Embryonic facial prominence (tissue), 1 donor: ENCODE data around the gene ERAL1.
"Not testable (repeated sequence)": the region's sequence is repeated elsewhere in the genome, so short reads cannot be mapped to it uniquely, and the experiment has no call there.

Experiments
- DNase-seq: peaks from one replicate; pipeline ENCODE4 v3.0.0-alpha.2; 2016; ENCODE audit errors: extremely low spot score

ERAL1 gene

DNA sequence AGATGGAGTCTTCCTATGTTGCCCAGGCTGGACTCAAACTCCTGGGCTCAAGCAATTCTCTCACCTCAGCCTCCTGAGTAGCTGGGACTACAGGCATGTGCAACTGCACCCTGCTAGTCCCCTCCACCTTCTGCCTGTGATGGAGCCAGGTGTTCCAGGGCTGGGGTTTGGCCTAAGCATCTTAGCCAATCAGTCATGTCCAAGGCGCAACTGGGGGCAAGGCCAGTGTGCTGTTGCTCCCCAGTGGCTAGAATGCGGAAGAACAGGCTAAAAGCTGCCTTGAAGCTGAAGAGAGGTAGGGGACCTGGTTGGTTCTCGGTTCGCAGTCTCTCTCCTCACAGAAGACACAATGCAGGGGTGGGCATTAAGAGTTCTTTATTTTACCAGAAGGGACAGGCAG lies 24.2 kb downstream of the ERAL1 start:
- no peak for DNase-seq

- DNase-seq: no peak
Measured at GRCh38 chr17:28879886-28880571, 25.2 kb downstream of the ERAL1 start.

DNA sequence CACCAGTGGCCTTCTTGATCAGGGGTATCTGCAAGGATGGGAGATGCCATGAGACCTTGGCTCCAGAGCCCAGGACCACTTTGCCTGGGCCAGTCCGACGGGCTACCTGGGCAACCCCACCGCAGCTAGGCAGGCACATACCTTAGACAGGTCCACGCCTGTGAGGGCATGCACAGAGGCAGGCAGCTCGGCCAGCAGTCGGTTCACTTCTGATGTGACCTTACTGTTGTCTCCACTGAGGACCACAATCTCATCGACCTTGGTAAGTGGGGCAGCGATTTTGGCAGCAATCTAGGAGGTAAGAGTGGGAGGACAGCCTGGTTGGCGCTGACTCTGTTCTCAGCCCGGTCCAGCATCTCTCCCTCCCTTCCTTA lies 25.7 kb downstream of the ERAL1 start:
- no peak for DNase-seq

DNA sequence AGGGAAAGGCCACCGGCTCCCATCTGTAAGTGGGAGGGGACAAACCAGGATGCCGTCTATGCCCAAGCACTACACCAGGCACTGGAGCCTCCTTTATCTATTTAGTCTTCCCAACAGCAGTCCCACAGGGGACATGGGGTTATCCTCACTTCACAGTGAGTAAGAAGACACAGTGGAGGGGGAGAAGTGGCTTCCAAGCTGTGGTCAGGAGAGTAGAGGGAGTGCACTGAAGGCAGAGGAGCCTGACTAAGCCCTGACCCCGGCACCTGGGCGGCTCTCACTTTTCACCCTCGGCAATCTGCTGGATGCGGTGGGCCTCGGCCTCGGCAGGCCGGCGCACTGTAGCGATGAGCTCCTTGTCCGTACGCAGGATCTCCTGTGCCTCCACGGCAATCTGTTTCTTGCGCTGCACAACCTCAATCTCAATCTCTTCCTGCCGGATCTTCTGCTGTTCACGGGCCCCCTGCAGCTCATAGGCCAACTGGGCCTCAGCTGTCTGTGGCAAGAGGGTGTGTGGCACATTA lies 26.8 kb downstream of the ERAL1 start:
- DNase-seq: no peak

DNA sequence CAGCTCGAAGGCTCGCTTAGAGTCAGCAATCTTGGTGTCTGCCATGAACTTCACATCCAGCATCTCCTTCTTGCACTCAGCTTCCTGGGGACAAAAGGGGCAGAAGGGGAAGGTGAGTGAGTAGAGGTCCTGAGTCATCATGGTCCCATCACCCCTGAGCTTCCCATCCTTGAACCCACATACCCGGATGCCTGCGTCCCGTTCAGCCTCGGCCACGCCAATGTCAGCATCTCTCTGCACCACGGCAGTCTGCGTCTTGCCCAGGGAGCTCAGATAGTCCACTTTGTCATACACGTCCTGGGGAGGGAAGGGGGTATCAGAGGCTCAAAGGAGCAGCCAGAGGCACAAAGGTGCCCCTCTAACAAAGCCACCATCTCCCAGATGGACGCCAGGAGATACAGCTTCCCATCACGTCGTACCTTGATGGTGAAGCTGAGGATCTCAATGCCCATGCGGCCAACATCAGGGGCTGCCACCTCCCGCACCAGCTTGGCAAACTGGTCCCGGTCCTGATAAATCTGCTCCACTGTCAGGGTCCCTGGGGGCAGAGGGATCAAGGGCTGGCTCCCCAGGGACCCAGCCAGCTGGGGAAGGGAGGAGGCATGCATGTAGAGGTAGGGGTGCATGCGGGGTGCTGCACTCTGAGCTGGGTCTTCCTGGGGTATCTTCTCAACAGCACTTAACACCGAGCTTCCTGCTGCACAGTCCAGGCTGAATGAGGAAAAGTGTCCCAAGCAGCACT lies 27.5 kb downstream of the ERAL1 start:
- no peak for DNase-seq

GRCh38 chr17:28883967-28884702 lies 29.3 kb downstream of the ERAL1 start:
- DNase-seq: no peak

DNA sequence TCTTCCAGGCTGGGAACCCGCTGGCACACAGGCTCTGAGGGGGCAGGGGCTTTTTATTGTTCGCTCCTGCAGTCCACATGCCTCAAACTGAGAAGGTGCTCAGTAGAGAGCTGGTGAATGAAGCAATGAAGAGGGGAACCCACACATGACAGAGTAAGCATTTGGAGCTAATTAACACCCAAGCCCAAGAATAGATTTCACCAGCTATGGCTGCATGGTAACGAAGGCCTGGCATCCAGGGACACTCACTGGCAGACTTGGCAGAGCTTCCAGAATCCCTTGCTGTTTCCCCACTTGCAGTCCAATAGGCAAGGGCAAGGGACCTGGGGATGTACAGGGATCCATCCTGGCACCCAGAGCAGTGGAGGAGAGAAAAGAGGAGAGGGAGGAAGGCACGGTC lies 30.5 kb downstream of the ERAL1 start:
- no peak for DNase-seq

- DNase-seq: no peak
Measured at GRCh38 chr17:28885951-28886350, 31.1 kb downstream of the ERAL1 start.

DNA sequence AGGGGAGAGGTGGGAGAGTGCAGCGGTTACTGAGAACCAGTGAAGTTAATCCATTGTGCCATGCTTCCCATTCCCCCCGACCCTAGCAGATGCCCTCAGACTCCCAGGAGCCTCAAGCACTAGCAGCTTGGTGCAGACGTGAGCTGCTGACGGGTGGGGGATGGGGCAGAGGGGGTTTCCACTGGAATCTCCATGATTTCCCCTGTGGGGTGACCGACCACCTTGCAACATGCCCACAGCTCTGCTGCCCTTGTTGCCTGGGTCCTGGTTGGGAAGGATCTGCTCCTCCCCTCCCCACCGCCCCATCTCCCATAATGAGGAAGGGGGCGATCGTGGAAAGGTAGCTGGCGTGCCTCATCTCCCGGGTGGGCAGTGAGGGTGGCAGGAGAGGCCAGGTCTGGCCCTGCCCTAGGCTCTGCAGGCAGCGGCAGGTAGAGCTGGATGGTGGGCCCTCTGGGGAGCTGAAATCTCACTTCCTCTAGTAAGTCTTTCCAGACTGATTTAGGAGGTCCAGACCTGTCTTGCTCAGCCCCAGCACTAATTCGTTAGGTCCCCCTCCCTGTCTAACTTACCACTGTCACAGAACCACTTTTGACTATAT lies 33.2 kb downstream of the ERAL1 start:
- DNase-seq: no peak

- no peak for DNase-seq
Measured at GRCh38 chr17:28888832-28889231, 34.0 kb downstream of the ERAL1 start.

- DNase-seq: no peak
Measured at GRCh38 chr17:28889996-28890395, 35.2 kb downstream of the ERAL1 start.

DNA sequence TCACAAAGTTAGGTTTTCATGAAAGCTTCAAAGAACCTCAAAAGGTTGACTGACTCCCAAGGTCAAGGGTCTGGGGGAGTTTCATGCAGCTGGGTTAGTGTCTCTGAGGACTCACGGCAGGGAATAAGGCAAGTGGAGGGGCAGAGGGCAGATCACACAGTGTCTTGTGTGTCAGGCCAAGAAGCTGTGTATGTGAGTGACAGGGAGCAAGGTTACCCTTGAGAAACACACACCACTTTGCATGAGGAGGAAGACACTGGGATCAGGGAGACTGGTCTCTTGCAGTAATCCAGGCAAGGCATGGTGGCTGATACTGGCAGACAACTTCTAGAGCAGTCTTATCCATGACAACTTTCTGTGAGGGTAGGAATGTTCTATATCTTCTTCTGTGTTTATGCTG lies 36.4 kb downstream of the ERAL1 start:
- DNase-seq: no peak

DNA sequence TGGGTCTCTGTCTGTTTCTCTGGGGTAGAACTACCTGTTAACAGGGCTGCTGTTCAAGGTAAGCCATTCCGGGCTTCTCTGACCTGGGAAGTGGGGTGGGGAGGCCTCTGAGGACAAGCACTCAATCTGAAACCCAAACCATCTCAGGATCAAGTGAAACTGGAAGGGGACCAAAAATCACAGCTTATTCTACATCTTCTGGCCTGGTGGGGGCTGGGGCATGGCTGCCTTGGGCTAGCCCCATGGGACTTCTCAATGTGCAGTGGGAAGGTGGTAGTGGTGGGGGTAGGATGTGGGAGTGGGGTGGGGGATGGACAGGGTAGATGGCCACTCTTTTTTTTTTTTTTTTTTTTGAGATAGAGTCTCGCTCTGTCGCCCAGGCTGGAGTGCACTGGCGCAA lies 37.2 kb downstream of the ERAL1 start:
- DNase-seq: no peak

GRCh38 chr17:28893248-28894183 lies 38.7 kb downstream of the ERAL1 start:
- DNase-seq: not testable (repeated sequence)

DNA sequence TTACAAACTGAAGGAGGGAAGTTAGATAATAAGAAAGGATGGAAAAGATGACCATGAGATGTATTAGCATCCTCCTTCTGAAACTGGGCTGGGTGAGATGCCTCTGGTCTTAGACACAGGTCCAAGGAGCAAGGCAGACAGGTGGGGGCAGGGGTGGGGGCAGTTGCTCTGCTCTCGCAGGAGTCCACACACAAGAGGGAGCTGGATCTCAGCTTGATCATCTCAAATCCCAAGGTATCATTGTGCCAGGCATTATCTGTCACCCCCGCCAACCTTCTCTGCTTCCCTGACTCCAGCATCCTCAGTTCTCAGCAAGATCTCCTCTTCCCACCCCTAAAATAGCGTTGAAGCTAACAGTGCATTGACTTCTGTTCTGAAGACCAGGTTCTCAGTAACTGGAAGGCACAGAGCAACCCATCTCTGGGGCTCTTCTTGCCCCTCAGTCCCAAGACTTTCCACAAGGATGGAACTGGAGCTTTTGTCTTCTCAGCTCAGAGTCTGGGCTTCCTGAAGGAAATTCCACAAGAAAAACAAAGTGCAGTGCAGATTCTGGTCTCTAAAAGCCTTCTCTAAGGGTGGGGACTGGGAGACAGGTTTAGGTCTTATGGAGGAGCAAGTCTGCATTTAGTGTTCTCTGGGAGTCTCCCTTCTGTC lies 41.1 kb downstream of the ERAL1 start:
- no peak for DNase-seq

DNA sequence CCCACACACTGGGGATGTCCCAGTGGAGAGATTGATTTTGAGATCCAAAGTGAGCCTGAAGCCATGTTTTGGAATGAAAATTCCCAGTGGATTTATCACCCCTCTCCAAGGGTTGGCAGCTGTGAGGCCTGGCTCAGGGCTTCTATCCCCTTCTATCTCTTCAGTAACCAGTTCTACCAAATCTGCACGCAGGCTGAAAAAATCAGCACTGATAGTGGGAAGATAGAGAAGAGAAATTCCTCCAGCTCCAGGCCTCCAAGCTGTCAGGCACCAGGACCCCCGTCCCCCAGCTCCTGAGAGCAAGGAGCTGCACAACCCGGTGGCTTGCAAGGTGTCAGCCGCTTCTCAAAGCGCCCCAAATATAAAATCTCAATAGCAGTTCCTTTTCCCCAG lies 41.7 kb downstream of the ERAL1 start:
- DNase-seq: no peak

- DNase-seq: no peak
Measured at GRCh38 chr17:28896884-28897768, 42.3 kb downstream of the ERAL1 start, which contains the start of gene FLOT2. FLOT2 (minus strand) TSS chr17:28897733; CDS start chr17:28897574, 159 bp downstream.

DNA sequence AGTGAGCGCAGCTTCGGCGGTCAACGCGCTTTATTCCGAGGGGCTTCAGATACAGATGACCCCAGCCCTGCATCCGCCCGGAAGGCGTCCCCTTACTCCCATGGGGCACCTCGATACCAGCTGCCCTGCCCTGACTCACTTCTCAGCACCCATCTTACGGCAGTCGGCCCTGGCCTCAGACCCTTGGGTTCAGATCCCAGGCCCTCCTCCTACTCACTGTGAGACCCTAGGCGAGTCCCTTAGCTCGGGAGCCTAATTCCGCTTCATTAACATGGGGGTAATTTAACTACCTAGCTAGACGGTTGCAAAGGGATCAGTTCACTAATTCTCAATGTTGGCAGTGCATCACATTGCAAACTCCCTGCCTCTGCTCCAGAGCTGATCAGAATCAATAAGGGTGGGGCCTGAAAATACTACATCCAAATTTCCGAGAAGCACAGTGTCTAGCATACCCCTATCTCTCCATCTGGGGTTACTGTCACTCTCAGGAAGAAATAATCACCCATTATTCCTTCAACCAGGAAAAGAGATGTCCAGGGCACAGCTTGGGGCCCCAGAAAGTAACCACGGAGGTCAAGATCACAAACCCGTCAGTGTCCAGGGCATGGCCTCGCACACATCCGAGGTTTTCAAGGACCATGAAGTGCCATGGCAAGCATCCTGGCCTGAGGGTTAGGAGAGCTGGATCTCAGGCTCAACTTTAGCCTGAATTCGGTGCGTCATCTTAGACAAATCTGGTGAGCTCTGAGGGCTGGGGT lies 43.1 kb downstream of the ERAL1 start:
- no peak for DNase-seq

DNA sequence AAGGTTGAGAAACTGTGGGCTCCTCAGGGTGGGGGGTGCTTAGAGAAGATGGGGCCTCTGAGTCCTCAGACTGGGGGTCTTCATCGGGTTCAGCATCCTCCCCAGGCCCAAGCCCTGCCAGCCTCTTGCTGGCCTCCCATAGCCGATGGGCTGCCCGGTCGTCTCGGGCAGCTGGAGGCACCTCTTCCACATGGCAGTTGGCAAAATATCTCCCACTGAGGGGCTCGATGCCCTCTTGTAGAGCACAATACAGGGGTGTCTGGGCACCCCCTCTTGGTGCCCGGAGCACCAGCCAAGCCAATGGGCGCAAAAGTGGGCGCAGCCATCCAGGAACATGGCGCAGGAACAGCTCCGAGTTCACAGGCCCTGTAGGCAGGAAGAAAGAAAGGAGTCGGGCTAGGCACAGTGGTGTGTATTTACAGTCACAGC lies 43.7 kb downstream of the ERAL1 start:
- no peak for DNase-seq
